DOHH2 (cell line): ENCODE data around the gene SEZ6.

Experiments
- H3F3A ChIP-seq: fragments of 200-600 bp; sonication (generic), shearing (Covaris generic); 2 replicates; pipeline ENCODE4 v1.6.0; 2016; ENCODE audit warnings: antibody characterized with exemption, mild to moderate bottlenecking; ENCODE audit not compliant: control insufficient read depth, insufficient read depth
- H3K27ac ChIP-seq: fragments of 200-600 bp; sonication (generic); 2 replicates; pipeline ENCODE4 v1.5.1; 2014; ENCODE audit warnings: low read depth, mild to moderate bottlenecking, low read length, moderate library complexity
- H3K27me3 ChIP-seq: fragments of 200-600 bp; sonication (generic); 2 replicates; pipeline ENCODE4 v1.6.1; 2014; ENCODE audit warnings: mild to moderate bottlenecking, low read length, mixed read lengths; ENCODE audit not compliant: control insufficient read depth
- H3K36me3 ChIP-seq: fragments of 200-600 bp; sonication (generic); 2 replicates; pipeline ENCODE4 v1.6.1; 2014; ENCODE audit warnings: mild to moderate bottlenecking, low read length, moderate library complexity, mixed read lengths; ENCODE audit not compliant: control insufficient read depth
- H3K4me1 ChIP-seq: fragments of 200-600 bp; sonication (generic); 2 replicates; pipeline ENCODE4 v1.6.1; 2014; ENCODE audit warnings: mild to moderate bottlenecking, low read length, mixed read lengths; ENCODE audit not compliant: control insufficient read depth
- H3K4me2 ChIP-seq: fragments of 200-600 bp; sonication (generic); 2 replicates; pipeline ENCODE4 v1.6.0; 2014; ENCODE audit warnings: mild to moderate bottlenecking, low read length, moderate library complexity
- H3K4me3 ChIP-seq: fragments of 200-600 bp; sonication (generic); 2 replicates; pipeline ENCODE4 v1.5.1; 2014; ENCODE audit warnings: mild to moderate bottlenecking, low read length, mixed read lengths
- H3K79me2 ChIP-seq: fragments of 200-600 bp; sonication (generic); 2 replicates; pipeline ENCODE4 v1.6.1; 2014; ENCODE audit warnings: mild to moderate bottlenecking, low read length, mixed read lengths; ENCODE audit not compliant: control insufficient read depth
- H3K9me2 ChIP-seq: fragments of 200-600 bp; sonication (generic); replicated peaks from 2 replicates; pipeline ENCODE4 v1.6.1; 2014; ENCODE audit warnings: mild to moderate bottlenecking, low read length, mixed read lengths; ENCODE audit not compliant: control insufficient read depth
- H3K9me3 ChIP-seq: fragments of 200-600 bp; sonication (generic); 2 replicates; pipeline ENCODE4 v1.6.1; 2014; ENCODE audit warnings: antibody characterized with exemption, low read length, mixed read lengths; ENCODE audit not compliant: control insufficient read depth, insufficient read depth
- H4K20me1 ChIP-seq: fragments of 200-600 bp; sonication (generic); 2 replicates; pipeline ENCODE4 v1.6.0; 2014; ENCODE audit warnings: low read depth, mild to moderate bottlenecking, antibody characterized with exemption, low read length, moderate library complexity; ENCODE audit not compliant: control insufficient read depth, insufficient read depth
- EZH2phosphoT487 ChIP-seq: fragments of 200-600 bp; sonication (generic); IDR thresholded peaks from 2 replicates; pipeline ENCODE4 v1.6.1; 2017; ENCODE audit warnings: borderline replicate concordance, mild to moderate bottlenecking, antibody characterized with exemption, low read length, moderate library complexity, mixed read lengths
- TF ChIP-seq, protein P1 (sequence below): fragments of 200-600 bp; sonication (generic); IDR thresholded peaks from one replicate; pipeline ENCODE4 v1.5.1; 2014; ENCODE audit warnings: antibody characterized with exemption, mild to moderate bottlenecking, low read depth, low read length; ENCODE audit not compliant: poor library complexity, severe bottlenecking

Gene SEZ6

GRCh38 chr17:28925912-28926365, 79.9 kb downstream of the SEZ6 start:
- Histone ChIP-seq H3K9me3 (no peaks in the 10 kb centered on the region), H3K4me2 (no peak overlapping the region), H3K36me3 (peaks cover 79% of the 10 kb centered on the region), H3K27ac (no peak overlapping the region), H3K4me1 (peaks cover 17% of the 10 kb centered on the region), H3K9me2 (no peaks in the 10 kb centered on the region), H3K27me3 (no peaks in the 10 kb centered on the region), H3K79me2 (peaks cover 70% of the 10 kb centered on the region), H4K20me1 (peaks cover 10% of the 10 kb centered on the region), H3F3A (no peaks in the 10 kb centered on the region; the same call in 1 of the 2 replicates), H3K4me3 (no peak overlapping the region)
- TF ChIP-seq, protein P1, sequence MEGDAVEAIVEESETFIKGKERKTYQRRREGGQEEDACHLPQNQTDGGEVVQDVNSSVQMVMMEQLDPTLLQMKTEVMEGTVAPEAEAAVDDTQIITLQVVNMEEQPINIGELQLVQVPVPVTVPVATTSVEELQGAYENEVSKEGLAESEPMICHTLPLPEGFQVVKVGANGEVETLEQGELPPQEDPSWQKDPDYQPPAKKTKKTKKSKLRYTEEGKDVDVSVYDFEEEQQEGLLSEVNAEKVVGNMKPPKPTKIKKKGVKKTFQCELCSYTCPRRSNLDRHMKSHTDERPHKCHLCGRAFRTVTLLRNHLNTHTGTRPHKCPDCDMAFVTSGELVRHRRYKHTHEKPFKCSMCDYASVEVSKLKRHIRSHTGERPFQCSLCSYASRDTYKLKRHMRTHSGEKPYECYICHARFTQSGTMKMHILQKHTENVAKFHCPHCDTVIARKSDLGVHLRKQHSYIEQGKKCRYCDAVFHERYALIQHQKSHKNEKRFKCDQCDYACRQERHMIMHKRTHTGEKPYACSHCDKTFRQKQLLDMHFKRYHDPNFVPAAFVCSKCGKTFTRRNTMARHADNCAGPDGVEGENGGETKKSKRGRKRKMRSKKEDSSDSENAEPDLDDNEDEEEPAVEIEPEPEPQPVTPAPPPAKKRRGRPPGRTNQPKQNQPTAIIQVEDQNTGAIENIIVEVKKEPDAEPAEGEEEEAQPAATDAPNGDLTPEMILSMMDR, result no peak
- no peak for TF ChIP-seq EZH2phosphoT487

DNA sequence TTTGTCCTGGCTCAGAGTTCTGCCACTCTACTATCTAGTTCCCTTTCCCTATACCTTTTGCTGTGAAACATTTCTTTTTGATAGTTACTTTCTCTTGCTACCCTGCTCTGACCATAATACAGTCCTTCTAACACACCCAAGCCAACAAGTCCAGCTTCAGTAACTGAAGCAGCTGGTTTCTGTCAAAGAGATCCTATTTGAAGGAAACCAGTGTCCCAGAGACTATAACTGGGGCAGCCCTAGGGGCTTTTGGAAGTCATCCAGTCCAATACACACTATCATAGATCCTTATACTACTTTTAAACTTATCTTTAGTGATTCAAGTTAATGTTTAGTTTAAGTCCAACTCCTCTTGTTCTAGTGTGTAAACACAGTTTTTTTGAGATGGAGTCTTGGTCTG, 85.6 kb downstream of the SEZ6 start:
- Histone ChIP-seq H3K36me3 (peaks cover 85% of the 10 kb centered on the region), H3K27ac (no peak overlapping the region), H3F3A (peaks cover 10% of the 10 kb centered on the region), H4K20me1 (no peaks in the 10 kb centered on the region), H3K9me2 (no peaks in the 10 kb centered on the region), H3K4me3 (no peak overlapping the region), H3K79me2 (peaks cover 13% of the 10 kb centered on the region), H3K9me3 (no peaks in the 10 kb centered on the region), H3K4me2 (no peak overlapping the region), H3K27me3 (no peaks in the 10 kb centered on the region), H3K4me1 (no peaks in the 10 kb centered on the region)
- TF ChIP-seq, protein P1, result no peak
- no peak for TF ChIP-seq EZH2phosphoT487

DNA sequence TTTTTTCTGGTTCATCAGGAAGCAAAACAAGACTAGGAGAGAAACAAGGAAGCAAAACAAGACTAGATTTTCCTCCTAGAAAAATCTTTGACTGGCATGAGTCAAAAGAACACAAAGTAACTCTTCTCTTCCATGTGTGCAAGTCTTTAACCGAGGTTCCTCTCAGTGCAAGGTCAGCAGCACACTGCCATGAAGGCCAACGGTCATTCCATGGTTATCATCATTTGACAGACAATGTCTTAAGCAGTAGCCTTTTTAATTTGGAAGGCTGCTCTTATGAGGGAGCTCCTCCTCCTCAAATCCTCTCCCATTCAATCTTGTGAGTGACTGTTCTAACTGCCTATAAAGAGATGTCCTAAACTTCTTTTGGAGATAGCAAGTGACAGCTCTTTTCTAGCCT, 87.5 kb downstream of the SEZ6 start:
- Histone ChIP-seq H3K79me2 (no peaks in the 10 kb centered on the region), H3K9me3 (no peaks in the 10 kb centered on the region), H3K9me2 (no peaks in the 10 kb centered on the region), H3K27me3 (no peaks in the 10 kb centered on the region), H4K20me1 (no peaks in the 10 kb centered on the region; the same call in 1 of the 2 replicates), H3K4me3 (no peak overlapping the region), H3F3A (peaks cover 10% of the 10 kb centered on the region), H3K36me3 (peaks cover 88% of the 10 kb centered on the region), H3K27ac (no peak overlapping the region), H3K4me2 (no peak overlapping the region), H3K4me1 (no peaks in the 10 kb centered on the region)
- no peak for TF ChIP-seq EZH2phosphoT487
- TF ChIP-seq, protein P1, result no peak

- H3K27me3 ChIP-seq, result no peaks in the 10 kb centered on the region
- no peaks in the 10 kb centered on the region for H3K9me2 ChIP-seq
- H3K4me2 ChIP-seq, result no peak overlapping the region
- H3K79me2 ChIP-seq, result no peaks in the 10 kb centered on the region
- H4K20me1 ChIP-seq, result no peaks in the 10 kb centered on the region; the same call in 1 of the 2 replicates
- H3K9me3 ChIP-seq, result no peaks in the 10 kb centered on the region
- TF ChIP-seq, protein P1, result no peak
- no peak for TF ChIP-seq EZH2phosphoT487
- H3K27ac ChIP-seq, result no peak overlapping the region
- H3F3A ChIP-seq, result peaks cover 10% of the 10 kb centered on the region
- no peak overlapping the region for H3K4me3 ChIP-seq
- H3K4me1 ChIP-seq, result no peaks in the 10 kb centered on the region
- peaks cover 93% of the 10 kb centered on the region for H3K36me3 ChIP-seq
Observed at GRCh38 chr17:28917465-28917864, 88.4 kb downstream of the SEZ6 start.
